ENCODE data around the gene IDI2. TPM values are rescaled to one million over a fixed set of nuclear protein-coding genes. Genes with fewer than 3 reads are reported as not detected.

The IDI2 gene
- polyA plus RNA-seq, 3 donors = not detected

- Histone ChIP-seq H3K27ac (ENCODE audit: low read depth in 1 of 2, low read length in 2 of 2) (no peak overlapping the region), H3K4me3 (replicated peaks in 1 of 3; ENCODE audit: low read depth in 2 of 3, low read length in 3 of 3) (no peak overlapping the region), H2AFZ (ENCODE audit: insufficient read depth, low read depth, low read length, poor library complexity, severe bottlenecking) (no peak overlapping the region), H3K79me2 (ENCODE audit: insufficient read depth, low read length) (peaks cover 19% of the 10 kb centered on the region), H3K9ac (ENCODE audit: insufficient read depth, low read length, poor library complexity, severe bottlenecking) (no peak overlapping the region), H3K36me3 (replicated peaks in 1 of 2; ENCODE audit: control insufficient read depth in 1 of 2, insufficient read depth in 2 of 2, low read length in 2 of 2) (peaks cover 97 to 100% of the 10 kb centered on the region in 2 donors), H4K20me1 (ENCODE audit: insufficient read depth, low read length) (peaks cover 20% of the 10 kb centered on the region), H3K4me1 (ENCODE audit: control insufficient read depth in 1 of 2, insufficient read depth in 2 of 2, low read length in 2 of 2) (no peaks in the 10 kb centered on the region), H3K9me3 (replicated peaks in 1 of 2; ENCODE audit: control insufficient read depth in 1 of 2, insufficient read depth in 1 of 2, low read length in 2 of 2) (peaks cover 6 to 9% of the 10 kb centered on the region in 2 donors), H3K4me2 (replicated peaks; ENCODE audit: extremely low read depth, low read length, poor library complexity, severe bottlenecking) (no peak overlapping the region), H3K27me3 (ENCODE audit: control insufficient read depth in 2 of 2, insufficient read depth in 2 of 2, low read length in 2 of 2) (no peaks in the 10 kb centered on the region)
- intact Hi-C loops (cut with micrococcal nuclease) = no loop called here
- H3K36me3 Mint-ChIP-seq = peaks cover 90 to 98% of the 10 kb centered on the region in 2 donors
- H3K4me3 Mint-ChIP-seq = no peak overlapping the region
- H3K27ac Mint-ChIP-seq = no peak overlapping the region
- no peaks in the 10 kb centered on the region for H3K27me3 Mint-ChIP-seq (ENCODE audit: low read depth in 3 of 3)
- no peak for DNase-seq
- H3K4me1 Mint-ChIP-seq = no peaks in the 10 kb centered on the region
- TF ChIP-seq, protein P1, sequence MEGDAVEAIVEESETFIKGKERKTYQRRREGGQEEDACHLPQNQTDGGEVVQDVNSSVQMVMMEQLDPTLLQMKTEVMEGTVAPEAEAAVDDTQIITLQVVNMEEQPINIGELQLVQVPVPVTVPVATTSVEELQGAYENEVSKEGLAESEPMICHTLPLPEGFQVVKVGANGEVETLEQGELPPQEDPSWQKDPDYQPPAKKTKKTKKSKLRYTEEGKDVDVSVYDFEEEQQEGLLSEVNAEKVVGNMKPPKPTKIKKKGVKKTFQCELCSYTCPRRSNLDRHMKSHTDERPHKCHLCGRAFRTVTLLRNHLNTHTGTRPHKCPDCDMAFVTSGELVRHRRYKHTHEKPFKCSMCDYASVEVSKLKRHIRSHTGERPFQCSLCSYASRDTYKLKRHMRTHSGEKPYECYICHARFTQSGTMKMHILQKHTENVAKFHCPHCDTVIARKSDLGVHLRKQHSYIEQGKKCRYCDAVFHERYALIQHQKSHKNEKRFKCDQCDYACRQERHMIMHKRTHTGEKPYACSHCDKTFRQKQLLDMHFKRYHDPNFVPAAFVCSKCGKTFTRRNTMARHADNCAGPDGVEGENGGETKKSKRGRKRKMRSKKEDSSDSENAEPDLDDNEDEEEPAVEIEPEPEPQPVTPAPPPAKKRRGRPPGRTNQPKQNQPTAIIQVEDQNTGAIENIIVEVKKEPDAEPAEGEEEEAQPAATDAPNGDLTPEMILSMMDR (IDR thresholded peaks at IDR 0.05) = no peak
- WGBS (ENCODE audit: insufficient coverage) = 97% methylated on average over 9 of the region's 9 CpGs
- peaks cover 5 to 13% (median 10%) of the 10 kb centered on the region in 7 donors for H3K9me3 Mint-ChIP-seq
These were observed 19.1 kb downstream of the IDI2 start for GRCh38 chr10:1006573-1006972.

- H3K4me2 ChIP-seq (replicated peaks; ENCODE audit: extremely low read depth, low read length, poor library complexity, severe bottlenecking) = no peak overlapping the region
- Mint-ChIP-seq H3K27me3 (ENCODE audit: low read depth in 3 of 3) (no peaks in the 10 kb centered on the region), H3K4me3 (no peak overlapping the region), H3K36me3 (peaks cover 89 to 100% of the 10 kb centered on the region in 2 donors), H3K4me1 (no peaks in the 10 kb centered on the region), H3K9me3 (peaks cover 8 to 21% (median 16%) of the 10 kb centered on the region in 7 donors), H3K27ac (peak overlapping the region in 1 of 7 donors; percentile 8)
- peaks cover 24% of the 10 kb centered on the region for H3K79me2 ChIP-seq (ENCODE audit: insufficient read depth, low read length)
- TF ChIP-seq, protein P1 (IDR thresholded peaks at IDR 0.05) = no peak
- H2AFZ ChIP-seq (ENCODE audit: insufficient read depth, low read depth, low read length, poor library complexity, severe bottlenecking) = no peak overlapping the region
- H3K27me3 ChIP-seq (ENCODE audit: control insufficient read depth in 2 of 2, insufficient read depth in 2 of 2, low read length in 2 of 2) = no peaks in the 10 kb centered on the region
- DNase-seq = no peak
- no peaks in the 10 kb centered on the region for H3K4me1 ChIP-seq (ENCODE audit: control insufficient read depth in 1 of 2, insufficient read depth in 2 of 2, low read length in 2 of 2)
- H3K9ac ChIP-seq (ENCODE audit: insufficient read depth, low read length, poor library complexity, severe bottlenecking) = no peak overlapping the region
- peaks cover 92 to 100% of the 10 kb centered on the region in 2 donors for H3K36me3 ChIP-seq (replicated peaks in 1 of 2; ENCODE audit: control insufficient read depth in 1 of 2, insufficient read depth in 2 of 2, low read length in 2 of 2)
- H4K20me1 ChIP-seq (ENCODE audit: insufficient read depth, low read length) = peaks cover 20% of the 10 kb centered on the region
- H3K9me3 ChIP-seq (replicated peaks in 1 of 2; ENCODE audit: control insufficient read depth in 1 of 2, insufficient read depth in 1 of 2, low read length in 2 of 2) = peaks cover 6 to 9% of the 10 kb centered on the region in 2 donors
- no peak overlapping the region for H3K4me3 ChIP-seq (replicated peaks in 1 of 3; ENCODE audit: low read depth in 2 of 3, low read length in 3 of 3)
- peak overlapping the region in 1 of 2 donors; percentile 26 for H3K27ac ChIP-seq (ENCODE audit: low read depth in 1 of 2, low read length in 2 of 2)
- intact Hi-C loops (cut with micrococcal nuclease) = no loop called here
- 100% methylated on average over 7 of the region's 9 CpGs for WGBS (ENCODE audit: insufficient coverage)
These were observed 21.6 kb downstream of the IDI2 start for GRCh38 chr10:1003884-1004670.

Measured in CD14-positive monocyte (primary cell).